Inflammatory macrophage treated with lipopolysaccharide for 1 hour (primary cell): ENCODE measurements around the gene TMEM250.
"Not testable (repeated sequence)": the region's sequence is repeated elsewhere in the genome, so short reads cannot be mapped to it uniquely, and the experiment has no call there.

ENCODE experiments used
- DNase-seq, 2 donors: peaks; one replicate each; pipeline ENCODE4 v3.0.0-alpha.2; 2020 to 2022

TMEM250 gene

DNA sequence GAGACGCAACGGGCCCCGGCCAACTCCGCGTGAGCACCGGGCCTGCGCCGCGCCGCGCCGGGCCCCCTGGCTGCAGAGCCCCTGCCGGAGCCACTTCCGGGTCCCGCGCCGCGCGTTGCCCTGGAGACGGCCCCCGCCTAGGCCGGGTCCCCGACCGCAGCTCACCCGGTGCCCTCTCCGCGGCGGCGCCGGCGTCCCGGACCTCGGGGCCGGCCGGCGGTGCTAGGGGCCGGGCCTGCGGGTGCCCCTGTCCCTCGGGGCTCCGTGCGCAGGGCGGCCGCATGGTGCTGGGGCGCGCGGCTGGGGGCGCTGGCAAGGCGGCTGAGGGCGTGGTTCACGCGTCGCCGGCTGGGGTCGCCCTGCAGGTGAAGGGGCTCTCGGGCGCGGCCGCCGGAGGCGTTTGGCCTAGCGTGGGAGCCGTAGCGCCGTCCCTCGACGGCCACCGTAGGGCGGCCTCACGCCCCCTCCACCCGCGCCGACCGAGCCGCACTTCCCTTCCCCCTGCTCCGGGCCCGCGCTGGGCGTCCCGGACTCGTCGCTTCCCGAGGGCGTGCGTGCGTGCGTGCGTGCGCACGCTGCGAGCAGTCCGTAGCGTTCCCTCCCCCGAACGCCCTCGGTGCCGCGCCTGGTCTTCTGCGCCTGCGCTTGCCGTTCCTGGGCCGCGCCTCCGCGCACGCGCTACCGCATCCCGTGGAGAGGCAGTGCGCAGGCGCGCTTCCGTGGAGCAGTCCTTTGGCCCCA is at the start of gene TMEM250:
TSS of gene TMEM250 (minus strand) at position 556 of the 741 bp plus-strand sequence. CDS start 1,975 bp downstream, outside the sequence.
- peak; percentile 95 to 96 for DNase-seq

GRCh38 chr9:136163248-136163850 is 44.7 kb upstream of the TMEM250 start:
- no peak for DNase-seq

DNA sequence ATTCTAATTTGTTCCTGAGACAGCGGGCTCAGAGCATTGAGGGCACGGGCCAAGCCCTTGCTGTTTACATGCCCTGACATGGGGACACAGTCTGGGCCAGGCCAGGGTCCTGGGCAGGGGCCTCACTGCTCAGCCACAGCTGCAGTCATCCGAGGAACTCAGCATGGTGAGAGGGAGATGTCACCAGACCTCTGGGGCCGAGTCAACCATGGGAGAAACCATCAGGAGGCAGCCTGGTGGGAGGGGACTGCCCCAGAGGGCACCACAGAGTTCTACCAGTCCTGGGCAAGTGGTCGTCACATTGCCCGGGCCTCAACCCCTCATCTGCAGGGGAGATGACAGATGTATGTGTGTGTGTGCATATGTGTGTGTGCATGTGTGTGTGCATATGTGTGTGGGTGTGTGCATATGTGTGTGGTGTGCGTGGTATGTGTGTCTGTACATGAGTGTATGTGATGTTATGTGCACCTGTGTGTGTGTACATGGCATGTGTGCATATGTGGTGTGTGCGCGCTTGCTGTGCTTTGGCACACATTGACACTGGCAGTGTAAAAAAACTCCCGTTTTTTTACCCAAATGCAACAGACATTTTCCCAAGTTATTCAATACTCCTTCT is 42.4 kb upstream of the TMEM250 start:
- peak in 1 of 2 donors; percentile 10 for DNase-seq

DNA sequence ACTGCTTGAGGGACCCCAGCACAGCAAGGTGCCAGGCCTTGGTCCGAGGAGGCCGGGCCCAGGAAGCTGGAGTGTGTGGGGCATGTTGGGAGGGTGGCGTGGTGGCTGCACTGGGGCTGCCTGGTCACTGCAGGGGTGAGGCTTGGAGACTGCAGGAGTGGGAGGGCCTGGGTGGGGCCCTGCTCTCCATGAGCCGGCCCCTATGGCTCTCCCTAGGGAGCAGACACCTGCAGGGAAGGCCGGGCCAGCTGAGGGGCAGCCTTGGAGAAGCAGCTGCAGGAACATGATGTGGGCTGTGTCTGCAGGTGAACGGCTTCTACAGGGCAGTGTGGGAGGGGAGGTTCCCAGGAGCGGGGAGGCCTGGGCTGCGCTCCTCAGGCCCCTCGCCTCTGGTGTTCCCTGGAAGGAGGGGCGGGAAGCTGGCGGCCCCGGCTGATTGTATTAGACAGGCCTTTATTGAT is 41.7 kb upstream of the TMEM250 start:
- no peak for DNase-seq

GRCh38 chr9:136159851-136160250 is 41.2 kb upstream of the TMEM250 start:
- DNase-seq, result no peak

GRCh38 chr9:136157477-136158265 is 39.0 kb upstream of the TMEM250 start:
- no peak for DNase-seq

DNA sequence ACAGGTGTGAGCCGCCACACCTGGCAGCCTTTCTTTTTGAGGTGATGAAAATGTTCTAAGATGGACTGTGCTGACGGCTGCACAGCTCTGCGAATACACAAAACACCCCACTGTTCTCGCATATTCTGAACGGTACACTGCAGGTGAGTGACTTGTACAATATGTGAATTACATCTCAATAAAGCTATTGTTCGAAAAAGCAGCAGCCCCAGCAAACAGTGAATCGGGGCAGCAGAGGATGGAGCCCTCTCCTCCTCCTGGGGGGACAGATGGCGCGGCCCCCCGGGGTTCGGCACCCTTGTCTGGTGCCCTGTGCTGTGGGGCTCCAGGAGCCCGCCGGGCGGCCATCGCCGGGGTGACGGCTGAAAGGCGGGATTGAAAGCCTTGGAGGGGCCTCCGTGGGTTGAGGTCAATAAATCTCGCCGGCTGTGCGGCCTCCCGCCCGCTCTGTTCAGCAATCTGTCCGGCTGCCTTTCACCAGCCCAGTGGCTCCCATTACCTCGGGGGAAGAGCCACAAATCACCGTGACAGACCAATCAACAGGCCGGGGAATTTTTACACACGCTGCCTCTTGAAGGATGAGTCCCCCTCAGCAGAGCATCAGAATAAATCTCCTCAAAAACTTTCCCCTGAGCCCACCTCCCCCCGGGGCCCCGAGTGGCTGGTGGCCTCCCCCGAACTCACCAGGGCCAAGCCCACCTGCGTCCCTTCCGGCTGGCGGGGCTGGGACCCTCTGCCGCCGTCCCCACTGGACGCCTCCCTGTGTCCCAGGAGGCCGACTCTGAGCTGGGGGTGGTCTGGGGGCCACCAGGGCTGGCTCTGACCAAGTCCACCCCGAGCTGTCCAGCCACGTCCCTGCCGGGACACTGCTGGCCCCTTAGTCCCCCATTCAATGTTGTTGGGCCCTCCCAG is 37.8 kb upstream of the TMEM250 start:
- DNase-seq, result no peak

DNA sequence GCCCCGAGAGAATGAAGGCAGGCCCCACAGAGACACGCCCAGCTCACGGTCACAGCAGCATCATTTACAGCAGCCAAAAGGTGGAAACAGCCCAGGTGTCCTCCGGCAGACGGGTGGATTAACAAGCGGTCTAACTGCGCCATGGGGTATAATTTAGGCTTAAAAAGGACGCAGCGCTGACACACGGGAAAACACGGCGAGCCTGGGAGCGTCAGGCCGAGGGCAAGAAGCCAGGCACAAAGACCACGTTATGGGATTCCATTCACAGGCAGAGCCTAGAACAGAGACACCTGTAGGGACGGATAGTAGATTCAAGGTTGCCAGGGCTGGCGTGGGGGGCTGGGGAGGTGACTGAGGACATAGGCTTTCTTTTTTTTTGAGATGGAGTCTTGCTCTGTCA is 36.9 kb upstream of the TMEM250 start:
- DNase-seq, result no peak

DNA sequence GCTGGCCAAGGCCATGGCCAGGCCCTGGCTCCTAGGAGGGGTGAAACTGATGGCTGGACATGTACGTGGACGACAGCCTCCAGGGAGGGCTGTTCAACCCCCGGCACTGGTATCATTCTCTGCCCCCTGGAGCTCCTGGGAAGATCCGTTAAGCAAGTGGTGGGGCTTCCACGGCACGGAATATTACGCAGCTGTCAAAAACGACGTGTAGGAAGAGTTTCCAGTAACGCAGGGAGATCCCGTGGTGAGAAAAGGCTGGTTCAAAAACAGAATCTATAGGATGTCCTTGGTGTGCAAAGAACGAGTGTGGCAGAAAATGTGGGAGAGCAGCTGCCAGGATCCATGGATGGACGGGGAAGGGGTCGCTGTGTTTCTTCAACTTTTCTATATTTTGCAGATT is 36.3 kb upstream of the TMEM250 start:
- no peak for DNase-seq

GRCh38 chr9:136153381-136154065 is 34.8 kb upstream of the TMEM250 start:
- DNase-seq, result no peak

DNA sequence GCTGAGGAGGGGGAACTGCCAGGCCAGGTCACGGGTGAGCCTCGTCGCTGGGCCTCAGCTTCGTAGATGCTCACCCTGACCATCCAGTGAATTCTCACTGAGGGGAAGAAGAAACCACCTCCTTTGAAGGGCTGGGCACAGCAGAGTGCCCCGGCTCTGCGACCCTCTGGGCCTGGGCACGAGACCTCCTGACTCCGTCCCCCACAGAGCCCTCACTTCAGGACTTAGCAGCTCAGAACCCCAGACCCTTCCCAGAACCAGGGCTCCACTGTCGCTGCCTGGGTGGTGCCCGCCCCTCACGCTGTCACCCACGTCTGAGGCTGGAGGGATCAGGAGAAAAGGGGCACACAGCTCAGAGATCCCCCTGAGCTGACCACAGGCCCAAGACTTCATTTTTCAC is 34.3 kb upstream of the TMEM250 start:
- no peak for DNase-seq

DNA sequence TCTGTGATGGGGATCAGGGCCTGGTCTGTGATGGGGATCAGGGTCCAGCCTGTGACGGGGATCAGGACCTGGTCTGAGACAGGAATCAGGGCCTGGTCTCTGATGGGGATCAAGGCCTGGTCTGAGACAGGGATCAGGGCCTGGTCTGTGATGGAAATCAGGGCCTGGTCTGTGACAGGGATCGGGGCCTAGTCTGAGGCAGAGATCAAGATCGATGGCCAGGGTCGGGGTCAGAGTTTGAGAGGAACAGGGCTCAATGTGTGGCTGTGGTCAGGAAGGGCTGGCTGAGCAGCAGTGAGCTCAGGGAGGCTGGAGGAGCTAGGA is 33.8 kb upstream of the TMEM250 start:
- no peak for DNase-seq

- DNase-seq, result no peak
Measured at GRCh38 chr9:136151848-136152542, 33.3 kb upstream of the TMEM250 start.

GRCh38 chr9:136151214-136151804 is 32.6 kb upstream of the TMEM250 start:
- DNase-seq, result no peak

DNA sequence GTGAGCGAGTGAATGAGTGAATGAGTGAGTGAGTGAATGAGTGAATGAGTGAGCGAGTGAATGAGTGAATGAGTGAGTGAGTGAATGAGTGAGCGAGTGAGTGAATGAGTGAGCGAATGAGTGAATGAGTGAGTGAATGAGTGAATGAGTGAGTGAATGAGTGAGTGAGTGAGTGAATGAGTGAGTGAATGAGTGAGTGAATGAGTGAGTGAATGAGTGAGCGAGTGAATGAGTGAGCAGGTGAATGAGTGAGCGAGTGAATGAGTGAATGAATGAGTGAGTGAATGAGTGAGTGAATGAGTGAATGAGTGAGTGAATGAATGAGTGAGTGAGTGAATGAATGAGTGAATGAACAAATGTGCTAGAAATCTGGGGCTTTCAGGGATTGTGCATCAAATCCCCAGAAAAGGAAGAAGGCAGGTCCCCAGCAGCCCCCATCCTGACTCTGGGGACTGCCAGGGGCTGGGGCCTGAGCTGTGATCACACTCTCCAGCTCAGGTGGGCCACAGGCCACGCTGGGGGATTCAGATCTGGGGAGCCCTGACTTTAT is 32.1 kb upstream of the TMEM250 start:
- DNase-seq, result not testable (repeated sequence)

DNA sequence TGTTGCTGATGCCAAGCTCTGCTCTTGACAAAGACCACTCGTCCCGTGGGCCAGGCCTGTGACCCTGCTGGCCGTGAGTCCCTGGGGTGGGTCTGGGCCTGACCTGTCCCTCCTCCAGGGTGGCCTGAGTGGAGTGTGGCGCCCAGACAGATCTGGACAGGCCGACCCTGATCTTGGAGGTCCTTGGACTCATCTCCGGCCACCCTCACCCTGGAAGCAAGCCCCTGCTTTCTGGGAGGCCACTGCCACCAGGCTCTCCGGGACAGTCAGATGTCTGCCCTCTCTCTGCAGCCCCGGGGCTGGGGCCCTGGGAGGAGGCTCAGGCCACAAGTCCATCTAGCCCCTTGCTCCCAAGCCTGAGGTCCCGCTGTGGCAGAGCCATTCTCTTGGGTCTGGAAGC is 31.2 kb upstream of the TMEM250 start:
- no peak for DNase-seq

GRCh38 chr9:136149337-136149736 is 30.7 kb upstream of the TMEM250 start:
- no peak for DNase-seq

- no peak for DNase-seq
Measured at GRCh38 chr9:136148766-136149165, 30.1 kb upstream of the TMEM250 start.

GRCh38 chr9:136147890-136148714 is 29.4 kb upstream of the TMEM250 start:
- DNase-seq, result no peak
